DMS79 (cell line): ENCODE measurements around the gene NUMB.

Source experiments
- DNase-seq: peaks from one replicate; lab custom pipeline; 2025; lab: John Stamatoyannopoulos, UW

NUMB gene

DNA sequence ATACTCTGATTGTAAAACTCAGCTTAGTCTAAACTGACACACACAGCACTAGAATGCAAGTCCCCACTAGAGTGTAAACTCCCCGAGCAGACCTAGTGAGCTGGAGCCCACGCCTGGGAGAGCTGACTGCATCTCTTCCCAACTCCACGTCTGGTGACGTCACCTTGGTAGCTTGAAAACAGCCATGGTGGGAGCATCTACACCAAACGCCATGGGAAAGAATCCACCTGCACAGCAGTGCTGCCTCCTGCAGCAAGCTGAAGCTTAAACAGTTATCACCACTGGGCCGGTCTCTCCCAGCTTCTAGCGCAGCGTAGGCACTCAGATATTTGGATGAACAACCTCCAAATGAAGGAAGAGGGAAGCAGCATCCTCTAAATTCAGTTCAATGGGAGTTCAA lies 225.4 kb downstream of the NUMB start:
- no peak for DNase-seq

DNA sequence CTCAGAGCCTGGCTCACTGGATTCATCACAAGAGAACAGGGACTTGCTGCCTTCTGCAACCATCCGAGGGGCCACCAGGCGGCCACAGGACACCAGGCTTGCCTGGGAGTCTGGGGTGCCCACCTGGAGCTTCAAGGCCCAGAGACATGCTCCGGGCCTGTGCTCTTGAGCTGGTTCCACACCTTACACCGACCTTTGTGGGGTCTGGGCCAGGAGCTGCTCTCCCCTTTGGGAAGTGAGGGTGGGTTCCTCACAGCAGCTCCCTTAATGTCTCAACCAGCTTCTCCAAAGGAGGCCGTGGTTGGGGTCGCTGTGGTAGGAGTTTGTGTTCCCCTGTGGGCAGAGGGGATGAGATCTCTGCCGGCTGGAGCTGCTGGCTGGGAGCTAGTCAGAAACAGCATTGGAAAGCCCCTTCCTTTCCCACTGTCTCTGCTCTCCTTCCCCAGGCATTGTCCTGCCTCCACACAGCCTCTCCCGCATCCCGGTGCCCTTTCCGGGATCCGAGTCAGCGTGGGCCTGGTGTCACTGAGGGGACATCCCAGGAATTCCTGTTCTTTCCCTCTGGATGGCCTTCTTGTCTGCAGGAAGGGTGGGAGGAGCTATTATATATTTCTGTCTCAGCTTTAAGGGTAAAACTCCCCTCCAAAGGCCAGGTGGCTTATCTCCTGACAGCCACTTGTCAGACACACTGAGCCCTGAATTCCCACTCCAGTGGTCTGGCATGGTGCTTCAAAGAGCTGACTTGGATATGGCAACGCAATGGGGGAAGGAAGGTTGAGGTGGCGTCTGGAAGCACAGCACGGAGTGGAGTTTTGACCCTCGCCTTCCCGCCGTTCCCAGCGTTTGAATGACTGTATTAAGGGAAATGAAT lies 226.1 kb downstream of the NUMB start:
- DNase-seq: no peak

DNA sequence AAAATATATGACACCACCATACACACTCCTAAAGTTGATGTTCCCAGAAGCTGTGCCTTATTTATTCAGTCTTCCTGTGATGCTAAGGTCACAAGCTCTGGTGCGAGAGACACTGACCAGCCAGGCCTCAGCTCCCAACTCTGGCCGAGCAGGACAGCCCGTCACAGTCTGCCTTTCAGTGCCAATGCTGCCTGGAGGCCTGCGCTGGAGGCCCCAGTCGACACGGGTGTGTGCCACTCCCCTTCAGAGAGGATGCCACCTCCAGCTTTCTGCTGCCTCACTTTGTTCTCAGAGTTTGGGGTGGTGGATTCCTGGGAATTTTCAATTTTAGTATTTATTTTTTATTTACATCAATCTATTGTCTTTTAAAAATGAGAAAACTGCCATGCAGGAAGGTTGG lies 228.3 kb downstream of the NUMB start:
- no peak for DNase-seq

DNA sequence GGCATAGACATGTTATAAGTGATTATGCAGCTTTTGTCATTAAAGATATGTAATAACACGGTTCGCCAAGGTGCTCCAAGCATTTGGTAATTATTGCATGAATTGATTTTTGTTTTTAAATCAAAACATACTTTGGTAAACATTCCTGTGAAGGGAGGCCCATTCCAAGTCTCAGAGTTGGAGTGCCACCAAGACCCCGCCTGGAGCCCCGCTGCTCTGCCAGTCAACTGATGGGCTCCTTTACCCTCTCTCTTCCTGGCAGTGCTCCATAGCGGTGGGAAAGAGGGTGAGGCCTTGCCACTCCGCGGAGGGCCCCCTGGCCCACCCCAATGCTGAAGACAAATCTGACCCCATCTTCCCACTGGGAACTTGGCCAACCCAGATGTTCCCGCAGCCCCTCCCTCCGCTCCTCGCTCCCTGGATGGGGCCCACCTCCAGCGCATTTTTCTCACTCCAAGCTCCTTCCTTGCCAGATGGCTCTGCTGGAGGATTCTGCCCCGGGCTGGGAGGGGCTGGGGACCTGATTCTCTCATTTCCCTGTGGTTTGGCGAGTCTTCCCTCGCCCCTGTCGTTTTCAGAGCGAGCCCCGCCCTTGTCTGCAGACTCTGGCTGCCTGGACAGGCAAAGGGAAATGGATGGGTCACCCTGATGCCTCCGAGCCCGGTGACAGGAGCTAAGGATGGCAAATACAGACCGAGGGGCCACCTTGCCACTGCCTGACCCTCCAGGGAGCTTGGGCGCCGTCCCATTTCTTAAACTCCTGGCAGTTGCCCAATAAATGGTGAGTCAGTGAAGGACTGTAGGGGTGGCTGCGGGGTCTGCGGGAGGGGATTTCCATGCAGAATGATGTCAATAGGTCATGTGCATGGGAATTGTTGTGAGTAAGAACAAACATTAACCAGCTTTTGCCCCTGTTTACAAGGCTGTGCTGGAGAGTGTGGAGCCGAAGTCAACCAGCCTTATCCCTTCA lies 230.2 kb downstream of the NUMB start:
- no peak for DNase-seq

DNA sequence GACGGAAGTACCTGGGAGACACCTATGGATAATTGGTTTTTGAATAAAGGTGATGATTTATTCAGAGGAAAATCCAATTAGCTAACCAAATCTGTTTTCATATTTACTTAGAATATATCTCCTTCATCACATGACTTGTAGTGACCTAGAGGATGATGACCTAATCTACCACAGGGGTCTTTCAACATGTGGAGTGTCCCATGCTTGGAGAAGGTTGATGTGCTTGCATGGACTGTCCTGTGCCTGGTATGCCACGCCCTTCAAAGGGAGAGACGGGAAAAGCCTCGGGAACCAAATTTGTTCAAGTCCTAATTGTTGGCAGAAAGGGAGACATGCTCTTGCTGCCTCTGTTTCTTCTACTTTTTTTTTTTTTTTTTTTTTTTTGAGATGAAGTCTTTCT lies 232.8 kb downstream of the NUMB start:
- DNase-seq: no peak
